Measurements from ENCODE around the gene CTBP2.
"Not testable (repeated sequence)": the region's sequence is repeated elsewhere in the genome, so short reads cannot be mapped to it uniquely, and the experiment has no call there.

CTBP2 gene

GRCh38 chr10:125157505-125157904 is 2.9 kb downstream of the CTBP2 start:
- DNase-seq = peak in 1 of 2 experiments; percentile 23

DNA sequence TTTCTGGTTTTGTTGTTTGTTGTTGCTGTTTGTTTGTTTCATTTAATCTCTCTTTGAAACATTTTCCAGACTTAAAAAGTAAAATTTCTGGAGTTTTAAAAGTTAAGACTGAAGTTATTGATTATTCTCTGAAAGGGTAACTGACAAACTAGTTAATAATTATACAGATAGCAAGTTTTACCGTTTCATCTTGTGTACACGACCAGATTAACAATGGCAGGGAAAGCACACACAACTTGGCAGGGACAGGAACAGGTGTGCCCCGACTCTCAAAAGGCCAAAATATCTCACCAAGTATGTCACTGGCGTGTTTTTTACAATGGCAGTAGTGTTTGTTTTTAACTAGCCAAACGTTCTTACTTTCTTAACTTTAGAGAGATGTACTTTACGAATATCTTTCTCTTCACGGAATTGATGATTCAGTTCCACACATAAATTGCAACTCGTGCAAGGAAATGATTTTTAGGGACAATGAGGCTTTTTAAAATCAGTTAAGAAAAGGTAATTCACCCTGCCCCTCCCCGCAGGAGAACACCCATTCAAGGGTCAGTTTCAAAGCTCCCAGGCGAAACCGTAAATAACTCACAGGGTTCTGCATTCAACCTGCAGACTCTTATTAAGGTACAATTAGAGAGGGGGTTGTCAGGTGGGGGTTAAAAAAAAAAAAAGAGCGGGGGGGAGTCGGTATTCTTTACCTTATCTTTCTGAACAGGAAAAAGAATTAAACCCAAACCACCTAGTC is 3.5 kb downstream of the CTBP2 start:
- peak in 1 of 2 experiments; percentile 23 for DNase-seq

GRCh38 chr10:125156196-125156595 is 4.2 kb downstream of the CTBP2 start:
- DNase-seq = no peak

- DNase-seq = no peak
These were observed 5.3 kb downstream of the CTBP2 start for GRCh38 chr10:125155101-125155500.

GRCh38 chr10:125154529-125154928 is 5.8 kb downstream of the CTBP2 start:
- DNase-seq = no peak

DNA sequence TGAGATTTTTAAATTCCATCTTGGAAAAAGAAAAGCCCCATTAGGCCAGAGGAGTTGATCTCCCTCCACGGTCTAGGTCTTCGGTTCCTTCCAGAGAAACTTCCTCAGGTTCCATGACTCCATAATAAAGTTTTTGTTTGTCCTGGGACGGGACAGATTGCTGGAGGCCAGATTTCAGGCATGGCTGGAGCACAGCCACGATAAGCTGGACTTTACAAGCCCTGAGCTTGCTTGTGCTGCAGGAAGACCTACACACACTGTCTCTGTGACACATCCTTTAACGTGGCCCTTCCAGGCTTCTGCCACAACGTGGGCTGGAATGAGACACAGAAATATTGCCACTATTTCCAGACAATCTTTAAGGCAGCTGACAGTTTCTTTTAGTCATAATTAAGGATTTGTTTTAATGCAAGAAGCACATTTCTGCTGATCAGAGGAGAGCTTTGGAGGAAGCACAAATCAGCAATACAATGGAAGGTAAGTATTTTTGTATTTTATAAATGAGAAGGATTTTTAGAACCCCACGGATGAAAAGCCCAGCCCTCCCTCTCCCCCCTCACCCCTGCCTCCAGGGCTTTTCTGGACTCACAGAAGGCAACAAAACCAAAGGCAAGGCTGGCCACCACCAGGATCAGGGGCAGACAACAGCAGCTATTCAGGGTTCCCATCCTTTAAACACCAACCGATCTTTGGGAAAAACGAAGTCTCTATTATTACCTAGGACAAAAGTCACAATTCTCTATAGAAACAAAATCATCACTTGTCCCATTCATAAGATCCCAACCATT is 6.5 kb downstream of the CTBP2 start:
- DNase-seq = no peak

DNA sequence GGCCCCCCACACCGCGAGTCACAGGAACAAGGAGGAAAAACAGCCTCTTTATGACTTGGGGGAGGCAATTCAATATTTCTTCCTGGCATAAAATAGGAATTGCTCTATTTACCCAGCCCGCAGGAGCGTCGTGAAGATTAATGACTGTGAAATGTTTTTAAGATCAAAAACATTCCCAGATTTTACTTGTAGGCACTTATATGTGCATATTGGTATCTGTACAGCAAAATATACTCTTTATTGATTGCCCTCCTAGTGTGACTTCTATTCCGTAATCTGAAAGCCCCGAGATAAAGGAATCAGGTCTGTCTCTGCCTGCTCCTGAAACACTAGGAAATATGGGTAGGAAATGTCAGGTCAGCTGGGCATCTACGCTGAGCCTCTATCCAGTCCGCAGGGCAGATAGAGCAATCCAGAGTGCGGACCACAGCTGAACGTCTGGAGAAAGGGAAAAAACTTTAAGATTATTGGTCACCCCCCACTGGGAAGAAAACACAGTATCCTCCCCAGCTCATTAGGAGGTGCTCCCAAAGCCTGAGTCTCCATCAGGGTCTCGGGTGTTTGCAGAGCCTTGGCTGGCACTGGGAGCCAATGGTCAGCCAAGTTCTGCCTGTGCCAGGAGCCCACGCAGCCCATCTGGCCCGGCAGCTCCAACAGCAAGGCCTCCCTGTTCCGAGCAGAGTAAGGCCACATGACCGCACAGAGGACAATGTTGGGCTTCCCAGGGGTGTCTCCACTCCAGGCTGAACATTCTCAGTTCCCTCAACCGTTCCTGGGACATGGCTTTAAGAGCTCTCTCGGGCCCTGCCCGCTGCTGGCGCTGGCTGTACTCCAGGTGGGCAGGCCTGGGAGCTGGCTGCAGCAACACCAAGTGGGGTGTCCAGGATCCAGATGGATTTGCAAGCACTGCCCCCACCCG is 7.7 kb downstream of the CTBP2 start:
- peak in 1 of 2 experiments; percentile 36 for DNase-seq

DNA sequence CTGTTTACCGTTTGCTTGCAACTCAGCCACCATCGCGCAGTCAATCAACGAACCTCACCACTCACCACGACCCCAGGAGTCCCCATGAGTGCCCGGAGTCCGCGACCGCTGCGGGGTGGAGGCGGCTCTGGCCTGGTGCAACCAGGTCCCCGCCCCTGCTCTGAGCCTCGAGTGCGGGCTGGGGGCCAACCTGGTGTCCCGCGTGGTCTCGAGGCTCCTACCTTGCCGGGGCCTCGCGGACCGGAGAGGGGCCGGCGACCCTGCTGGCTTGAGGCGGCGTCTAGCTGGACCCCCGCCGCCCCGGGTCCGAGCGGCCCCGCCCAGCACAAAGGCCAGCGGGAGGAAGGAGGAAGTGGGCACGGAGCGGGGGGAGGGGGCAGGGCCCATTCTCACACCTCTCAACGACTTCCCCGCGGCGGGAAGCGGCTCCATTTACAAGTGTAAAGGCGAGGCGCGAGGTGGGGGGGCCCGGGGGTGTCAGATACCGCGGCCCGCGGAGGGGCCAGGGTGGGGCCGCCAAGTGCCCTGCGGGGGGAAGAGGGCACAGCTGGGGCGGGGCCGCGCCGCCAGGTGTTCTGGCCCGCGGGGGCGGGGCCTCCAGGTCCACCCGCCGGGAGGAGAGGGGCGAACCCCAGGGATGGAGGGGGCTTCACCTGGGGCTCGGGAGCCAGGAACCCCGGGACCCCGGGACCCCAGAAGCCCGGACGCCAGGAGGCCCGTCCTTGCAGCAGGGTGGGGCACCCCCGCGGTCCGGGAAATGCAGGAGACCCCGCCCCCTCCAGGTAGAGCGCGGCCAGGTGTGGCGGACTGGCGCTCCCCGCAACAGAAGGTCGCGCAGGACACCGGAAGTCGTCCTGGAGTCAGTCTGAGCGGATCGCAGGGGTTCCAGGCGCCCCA is 8.6 kb downstream of the CTBP2 start:
- DNase-seq = peak; percentile 10 to 17

GRCh38 chr10:125151170-125151552 is 9.2 kb downstream of the CTBP2 start:
- no peak for DNase-seq

DNA sequence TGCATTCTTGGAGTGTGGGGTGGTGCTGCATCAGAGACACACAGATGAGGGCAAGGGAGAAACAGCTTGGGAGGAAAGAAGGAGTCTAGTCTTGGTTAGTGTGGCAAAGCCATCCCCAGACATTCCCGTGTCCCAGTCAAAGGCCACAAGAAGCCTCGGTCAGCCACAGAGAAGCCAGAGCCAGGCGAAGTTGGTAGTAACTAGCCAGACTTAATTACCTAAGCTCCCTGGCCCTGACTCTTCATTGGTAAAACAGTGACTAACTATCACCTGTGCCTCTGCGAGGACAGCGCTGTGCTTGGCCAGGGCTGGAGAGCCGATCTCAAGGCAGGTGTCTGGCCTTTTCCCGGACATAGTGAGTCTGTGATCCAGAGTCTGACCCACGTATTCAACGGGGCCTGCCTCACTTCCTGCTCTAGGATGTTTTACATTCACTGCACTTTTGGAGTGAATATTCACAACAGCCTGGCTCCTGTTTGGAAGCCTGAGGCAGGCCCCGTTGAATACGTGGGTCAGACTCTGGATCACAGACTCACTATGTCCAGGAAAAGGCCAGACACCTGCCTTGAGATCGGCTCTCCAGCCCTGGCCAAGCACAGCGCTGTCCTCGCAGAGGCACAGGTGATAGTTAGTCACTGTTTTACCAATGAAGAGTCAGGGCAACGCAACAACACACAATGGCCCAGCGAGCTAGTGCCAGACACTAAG is 9.8 kb downstream of the CTBP2 start:
- DNase-seq = not testable (repeated sequence)

DNA sequence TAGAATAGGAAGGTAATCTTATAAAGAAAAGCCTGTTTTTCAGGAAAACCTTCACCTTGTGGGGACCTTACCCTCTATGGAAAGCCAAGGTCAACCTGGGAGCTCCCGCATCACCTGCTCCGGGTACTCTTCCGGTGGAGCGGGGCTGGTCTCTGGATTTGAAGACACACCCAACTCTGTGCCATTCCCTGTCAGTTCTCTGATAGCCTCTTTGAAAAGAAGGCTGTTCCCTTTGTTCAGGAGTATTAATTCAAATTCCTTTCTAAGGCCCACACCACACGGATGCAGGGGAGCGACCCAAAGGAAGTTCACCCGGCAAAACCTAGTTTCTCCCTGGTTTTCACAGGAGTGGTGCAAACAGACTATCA is 10.7 kb downstream of the CTBP2 start:
- no peak for DNase-seq

GRCh38 chr10:125149036-125149679 is 11.2 kb downstream of the CTBP2 start:
- DNase-seq = peak; percentile 44 to 69

- DNase-seq = no peak
These were observed 11.8 kb downstream of the CTBP2 start for GRCh38 chr10:125148528-125148927.

DNA sequence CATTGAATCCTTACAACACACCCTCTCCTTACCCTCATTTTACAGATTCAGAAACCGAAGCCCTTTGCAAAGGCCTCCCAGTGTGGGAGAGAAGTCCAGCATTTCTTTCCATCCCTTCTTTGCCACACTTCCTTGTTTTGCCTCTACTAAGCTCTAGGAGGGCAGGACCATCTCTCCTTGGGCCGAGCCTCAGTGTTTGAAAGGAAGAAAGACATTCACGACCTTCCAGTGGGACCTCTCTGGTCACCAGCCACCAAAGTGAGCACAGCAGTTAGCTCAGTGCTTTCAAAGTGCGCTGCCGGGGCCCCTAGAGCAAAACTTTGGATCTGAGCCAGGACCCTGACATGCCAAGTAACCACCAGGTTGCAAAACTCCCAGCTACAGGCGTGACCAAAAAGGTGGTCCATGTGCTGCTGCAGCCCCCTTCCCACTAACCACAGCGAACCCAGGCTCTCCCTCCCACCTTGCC is 12.4 kb downstream of the CTBP2 start:
- DNase-seq = no peak

- peak in 1 of 2 experiments; percentile 62 for DNase-seq
These were observed 13.4 kb downstream of the CTBP2 start for GRCh38 chr10:125146791-125147579.

DNA sequence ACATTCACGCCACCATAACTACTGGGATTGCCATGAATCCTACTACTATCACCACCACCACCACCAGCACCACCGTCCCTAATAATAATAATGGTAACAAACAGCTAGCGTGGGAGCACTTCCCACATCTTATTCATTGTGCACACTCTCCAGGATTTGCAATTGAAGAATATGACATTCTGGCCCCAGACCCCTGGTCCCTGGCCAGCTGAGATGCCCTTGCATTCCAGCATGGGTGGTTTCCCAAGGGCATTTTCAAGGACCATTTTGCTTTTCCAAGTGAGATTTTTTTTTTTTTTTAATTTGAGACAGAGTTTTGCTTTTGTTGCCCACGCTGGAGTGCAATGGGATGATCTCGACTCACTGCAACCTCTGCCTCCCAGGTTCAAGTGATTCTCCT is 14.7 kb downstream of the CTBP2 start:
- DNase-seq = no peak

- no peak for DNase-seq
These were observed 15.4 kb downstream of the CTBP2 start for GRCh38 chr10:125144693-125145623.

GRCh38 chr10:125144206-125144605 is 16.2 kb downstream of the CTBP2 start:
- no peak for DNase-seq

- DNase-seq = no peak
These were observed 17.4 kb downstream of the CTBP2 start for GRCh38 chr10:125142946-125143345.
